Urinary bladder (tissue), 4 donors: ENCODE data around the gene CHI3L2. TPM values are rescaled to one million over a fixed set of nuclear protein-coding genes. Genes with fewer than 3 reads are reported as not detected.

Source experiments
- DNase-seq: peaks from one replicate; pipeline ENCODE4 v3.0.0-alpha.2; 2015; ENCODE audit errors: extremely low spot score
- H3K27ac ChIP-seq: one replicate; pipeline ENCODE4 v1.5.1; 2013; ENCODE audit warnings: low read depth, mild to moderate bottlenecking, moderate library complexity
- H3K36me3 ChIP-seq: one replicate; pipeline ENCODE4 v1.6.1; 2013; ENCODE audit warnings: mild to moderate bottlenecking, moderate library complexity; ENCODE audit not compliant: insufficient read depth
- H3K4me1 ChIP-seq: one replicate; pipeline ENCODE4 v1.6.1; 2013; ENCODE audit warnings: mild to moderate bottlenecking, moderate library complexity; ENCODE audit not compliant: insufficient read depth
- H3K4me3 ChIP-seq: one replicate; pipeline ENCODE4 v1.5.1; 2013; ENCODE audit warnings: low read depth, low read length
- WGBS: extraction: QIAGEN DNeasy Blood & Tissue Kit; methylation state at CpG from one replicate; pipeline ENCODE4 v1.1.7; 2013; 5-methylcytosine and 5-hydroxymethylcytosine counted together
- polyA plus RNA-seq: library from polyadenylated mRNA; stranded (reverse); fragments of 200-250 nt; gene quantifications from one replicate; pipeline ENCODE4 v1.2.3, GENCODE V29; 2013
- total RNA-seq: library from RNA; depleted of rRNA; stranded (reverse); fragments of >200 nt; gene quantifications from one replicate; pipeline ENCODE4 v1.2.3, GENCODE V29; 2014
- donor health status: healthy with polysubstance abuse.
- donor health status: healthy.

CHI3L2 gene
- total and polyA plus RNA-seq, 2 donors: 0.26 to 4.9 TPM

GRCh38 chr1:111220302-111220890, 7.1 kb upstream of the CHI3L2 start:
- DNase-seq: no peak
- H3K27ac ChIP-seq: no peak overlapping the region
- no peak overlapping the region for H3K4me3 ChIP-seq
- 88% methylated on average over 6 of the region's 6 CpGs for WGBS
- H3K4me1 ChIP-seq: no peaks in the 10 kb centered on the region
- no peaks in the 10 kb centered on the region for H3K36me3 ChIP-seq

- Histone ChIP-seq H3K36me3 (no peaks in the 10 kb centered on the region), H3K4me1 (no peaks in the 10 kb centered on the region), H3K27ac (no peak overlapping the region), H3K4me3 (no peak overlapping the region)
- WGBS: 19% methylated on average over 2 of the region's 2 CpGs
- DNase-seq: no peak
Observed at GRCh38 chr1:111221276-111221632, 6.3 kb upstream of the CHI3L2 start.

DNA sequence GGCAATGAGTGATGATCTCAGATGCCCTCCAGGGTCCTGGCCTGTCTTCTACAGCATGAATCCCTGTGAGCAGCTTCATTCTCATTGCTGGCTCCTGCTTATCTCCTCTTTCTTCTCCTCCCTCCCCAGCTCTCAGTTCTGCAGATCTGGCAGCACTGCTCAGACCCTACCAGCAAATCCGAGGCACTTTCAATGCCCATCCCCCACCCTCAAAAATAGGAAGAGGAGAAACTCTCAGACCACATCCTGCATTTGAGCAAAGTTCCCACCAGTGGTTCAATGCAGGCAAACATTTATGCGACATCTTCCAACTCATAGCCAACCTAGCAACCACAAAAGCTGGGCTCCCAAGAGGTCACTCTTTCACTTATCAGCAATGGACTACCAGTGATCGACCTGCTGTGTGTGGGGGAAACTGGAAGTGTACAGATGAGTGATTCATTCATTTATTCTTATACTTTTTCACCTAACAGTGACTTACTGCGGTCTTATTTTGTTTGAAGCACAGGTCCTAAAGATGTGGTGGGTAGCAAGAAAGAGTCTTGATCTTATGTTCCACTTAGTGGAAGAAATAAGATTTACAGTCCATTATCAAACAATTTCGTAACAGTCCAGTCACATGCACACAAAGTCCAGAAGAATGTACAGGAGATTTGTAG, 5.8 kb upstream of the CHI3L2 start:
- H3K4me3 ChIP-seq: no peak overlapping the region
- no peak for DNase-seq
- H3K36me3 ChIP-seq: no peaks in the 10 kb centered on the region

GRCh38 chr1:111222308-111223125, 5.0 kb upstream of the CHI3L2 start:
- H3K4me3 ChIP-seq: no peak overlapping the region
- DNase-seq: no peak
- H3K36me3 ChIP-seq: no peaks in the 10 kb centered on the region
- H3K4me1 ChIP-seq: no peaks in the 10 kb centered on the region
- H3K27ac ChIP-seq: no peak overlapping the region
- 23% methylated on average over 10 of the region's 10 CpGs for WGBS

More for the DNA sequence above, 5.8 kb upstream of the CHI3L2 start:
- 57% methylated on average over 5 of the region's 5 CpGs for WGBS
- H3K4me1 ChIP-seq: no peaks in the 10 kb centered on the region
- H3K27ac ChIP-seq: no peak overlapping the region

DNA sequence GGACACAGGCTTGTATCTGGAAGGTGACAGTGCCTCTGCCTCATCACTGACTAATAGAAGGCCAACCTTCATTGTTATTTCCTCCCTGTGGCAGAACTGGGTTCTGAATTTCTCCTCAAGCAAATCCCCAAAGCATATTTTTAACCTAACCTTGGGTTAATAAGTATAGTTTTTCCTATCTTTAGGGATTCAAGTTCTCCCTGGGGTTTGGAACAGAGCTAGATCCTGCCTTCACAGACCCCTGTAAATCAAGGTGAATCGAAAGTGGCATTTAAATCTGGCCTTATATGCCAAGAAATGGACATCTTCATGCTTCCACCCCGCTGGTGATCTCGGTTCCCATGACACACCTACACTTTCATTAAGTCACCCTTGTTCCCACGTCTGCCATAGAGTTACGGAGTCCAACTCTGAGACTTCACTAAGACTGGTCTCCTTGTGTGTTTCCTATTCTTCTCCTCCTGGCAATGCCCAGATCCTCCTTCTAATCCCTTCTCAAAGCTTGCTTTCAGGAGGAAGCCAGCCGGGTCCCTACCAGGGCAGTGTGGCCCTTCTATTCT, 4.3 kb upstream of the CHI3L2 start:
- WGBS: 77% methylated on average over 6 of the region's 6 CpGs
- DNase-seq: no peak
- H3K4me3 ChIP-seq: no peak overlapping the region
- H3K36me3 ChIP-seq: no peaks in the 10 kb centered on the region
- no peak overlapping the region for H3K27ac ChIP-seq
- H3K4me1 ChIP-seq: no peaks in the 10 kb centered on the region

DNA sequence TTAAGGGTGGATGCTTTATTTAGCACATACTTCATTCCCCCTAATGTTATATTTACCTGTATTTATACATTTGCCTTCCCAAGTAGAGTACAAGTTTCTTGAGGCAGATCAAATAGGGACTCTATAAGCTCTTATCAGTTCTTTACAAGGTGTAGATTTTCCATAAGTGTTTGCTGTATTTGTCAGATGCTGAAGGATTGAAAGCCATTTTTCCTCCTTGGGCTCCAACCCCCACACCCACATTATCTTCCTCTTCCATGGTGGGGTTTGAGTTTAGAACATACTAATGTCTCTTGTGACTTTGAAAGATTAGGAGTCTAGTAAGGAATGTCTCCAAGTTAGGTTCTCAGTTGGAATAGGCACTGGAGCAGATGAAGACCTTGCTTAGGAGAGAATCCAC, 2.4 kb upstream of the CHI3L2 start:
- Histone ChIP-seq H3K4me3 (no peak overlapping the region), H3K27ac (no peak overlapping the region), H3K36me3 (no peaks in the 10 kb centered on the region), H3K4me1 (no peaks in the 10 kb centered on the region)
- no peak for DNase-seq

DNA sequence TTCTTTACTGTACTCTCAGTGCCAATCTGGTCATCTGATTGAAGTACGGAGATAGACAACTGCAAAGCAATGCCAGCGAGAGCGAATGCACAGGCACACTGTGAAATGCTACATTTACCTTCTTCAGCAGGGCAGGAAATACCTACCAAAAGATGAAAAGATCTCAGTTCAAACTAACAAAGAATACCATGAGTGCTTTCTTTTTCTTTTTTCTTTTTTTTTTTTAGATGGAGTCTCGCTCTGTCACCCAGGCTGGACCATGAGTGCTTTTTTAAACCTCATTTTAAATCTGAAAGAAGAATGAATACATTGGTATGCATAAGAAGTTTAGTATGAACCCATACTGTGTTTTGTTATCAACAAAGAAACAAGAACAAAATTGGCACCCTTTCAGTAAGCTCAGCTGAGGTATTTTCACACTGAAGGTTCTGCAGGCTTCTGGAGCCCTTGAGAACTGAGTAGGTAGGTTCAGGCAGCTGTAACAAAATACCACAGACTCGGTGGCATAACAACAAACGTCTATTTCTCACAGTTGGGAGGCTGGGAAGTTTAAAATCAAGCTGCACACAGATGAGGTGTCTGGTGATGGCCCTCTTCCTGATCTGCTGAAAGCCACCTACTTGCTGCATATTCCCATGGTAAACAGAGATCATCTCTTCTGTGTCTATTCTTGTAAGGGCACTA, 1.7 kb upstream of the CHI3L2 start:
- no peaks in the 10 kb centered on the region for H3K4me1 ChIP-seq
- DNase-seq: no peak
- H3K27ac ChIP-seq: no peak overlapping the region
- H3K4me3 ChIP-seq: no peak overlapping the region
- WGBS: 46% methylated on average over 6 of the region's 6 CpGs
- H3K36me3 ChIP-seq: no peaks in the 10 kb centered on the region

GRCh38 chr1:111227851-111228747, 586 bp downstream of the CHI3L2 start:
- no peak for DNase-seq
- Histone ChIP-seq H3K27ac (no peak overlapping the region), H3K4me3 (no peak overlapping the region), H3K4me1 (no peaks in the 10 kb centered on the region), H3K36me3 (no peaks in the 10 kb centered on the region)
- WGBS: 64% methylated on average over 6 of the region's 6 CpGs

- Histone ChIP-seq H3K4me3 (no peak overlapping the region), H3K4me1 (no peaks in the 10 kb centered on the region), H3K27ac (peak overlapping the region; percentile 47), H3K36me3 (no peaks in the 10 kb centered on the region)
- WGBS: 35% methylated on average over 2 of the region's 2 CpGs
- DNase-seq: no peak
Observed at GRCh38 chr1:111228748-111229126, 1.2 kb downstream of the CHI3L2 start.

GRCh38 chr1:111232134-111232533, 4.6 kb downstream of the CHI3L2 start:
- WGBS: 88% methylated on average over 3 of the region's 3 CpGs
- no peak for DNase-seq
- no peak overlapping the region for H3K4me3 ChIP-seq
- no peaks in the 10 kb centered on the region for H3K4me1 ChIP-seq
- H3K27ac ChIP-seq: no peak overlapping the region
- no peaks in the 10 kb centered on the region for H3K36me3 ChIP-seq

DNA sequence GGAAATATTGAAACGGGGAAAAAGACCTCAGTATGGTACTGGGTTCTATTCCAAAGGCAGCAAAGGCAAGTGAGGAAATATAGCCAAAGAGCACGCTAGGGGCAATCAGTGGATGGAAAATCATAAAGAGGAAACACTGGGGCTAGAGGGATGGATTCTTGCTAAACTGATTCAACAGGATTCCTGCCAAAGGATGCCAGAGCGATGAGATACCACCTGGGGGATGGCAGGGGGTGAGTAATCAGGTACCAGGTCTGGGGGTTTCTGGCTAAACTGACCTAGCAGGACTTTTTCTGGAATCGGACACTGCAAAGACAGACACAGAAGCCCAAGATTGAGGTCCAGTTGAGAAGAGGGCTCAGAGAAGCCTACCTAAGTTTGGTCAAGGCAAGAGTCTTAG, 6.7 kb downstream of the CHI3L2 start:
- H3K27ac ChIP-seq: no peak overlapping the region
- no peaks in the 10 kb centered on the region for H3K36me3 ChIP-seq
- no peaks in the 10 kb centered on the region for H3K4me1 ChIP-seq
- DNase-seq: no peak
- WGBS: 85% methylated on average over 4 of the region's 4 CpGs
- H3K4me3 ChIP-seq: no peak overlapping the region

GRCh38 chr1:111234866-111235265, 7.4 kb downstream of the CHI3L2 start:
- no peaks in the 10 kb centered on the region for H3K4me1 ChIP-seq
- DNase-seq: no peak
- WGBS: 78% methylated on average over 3 of the region's 3 CpGs
- H3K36me3 ChIP-seq: no peaks in the 10 kb centered on the region
- no peak overlapping the region for H3K4me3 ChIP-seq
- H3K27ac ChIP-seq: no peak overlapping the region

DNA sequence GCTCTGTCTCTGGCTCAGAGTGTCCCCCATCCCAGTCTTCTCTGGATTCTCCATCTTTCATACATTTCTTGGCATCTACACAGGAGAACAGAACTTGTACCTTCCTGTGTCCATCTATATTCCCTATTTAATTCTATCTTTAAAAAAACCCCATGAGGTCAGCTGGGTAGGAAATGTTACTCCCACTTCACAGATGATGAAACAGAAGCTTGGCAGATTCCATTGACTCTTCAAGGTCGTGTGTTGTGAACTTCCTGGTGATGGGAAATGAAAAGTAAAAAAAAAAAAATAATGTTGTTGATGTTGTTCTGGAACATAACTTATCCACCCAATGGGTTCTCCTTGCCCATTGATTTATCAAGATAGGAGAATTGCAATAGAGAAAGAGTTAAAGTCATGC, 8.9 kb downstream of the CHI3L2 start:
- DNase-seq: no peak
- Histone ChIP-seq H3K4me3 (no peak overlapping the region), H3K36me3 (no peaks in the 10 kb centered on the region), H3K27ac (no peak overlapping the region), H3K4me1 (no peaks in the 10 kb centered on the region)
- WGBS: 27% methylated on average over 1 of the region's 1 CpG
